C4-2B (cell line): ENCODE results near the gene PDRG1.

Experiments
- H3K27ac ChIP-seq: fragments of 450-650 bp; 2 replicates; pipeline ENCODE4 v1.5.1; 2017
- ZFX ChIP-seq: fragments of 450-650 bp; IDR thresholded peaks from 2 replicates; pipeline ENCODE4 v1.6.1; 2017
- TF ChIP-seq, protein P1 (sequence below): fragments of 450-650 bp; conservative IDR thresholded peaks from 2 replicates; pipeline ENCODE4 v1.5.1; 2017; ENCODE audit warnings: mild to moderate bottlenecking

PDRG1 gene

DNA sequence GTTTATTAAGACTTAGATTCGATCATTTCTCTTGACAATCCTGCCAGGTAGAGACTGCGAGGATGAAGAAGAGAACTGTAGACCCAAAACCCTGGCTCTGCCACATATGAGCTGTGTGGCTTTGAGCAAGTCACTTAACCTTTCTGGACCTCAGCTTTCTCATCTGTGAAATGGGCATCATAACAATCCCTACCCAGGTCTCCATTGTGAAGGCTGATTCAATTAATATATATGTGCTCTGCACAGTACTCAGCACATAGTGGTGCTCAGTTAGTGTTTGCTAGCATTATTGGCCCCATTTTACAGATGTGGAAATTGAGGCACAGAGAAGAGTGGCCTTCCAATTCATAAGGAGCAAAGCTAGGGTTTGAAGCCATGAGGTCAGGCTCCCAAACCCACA is 24.0 kb upstream of the PDRG1 start:
- no peak overlapping the region for H3K27ac ChIP-seq

DNA sequence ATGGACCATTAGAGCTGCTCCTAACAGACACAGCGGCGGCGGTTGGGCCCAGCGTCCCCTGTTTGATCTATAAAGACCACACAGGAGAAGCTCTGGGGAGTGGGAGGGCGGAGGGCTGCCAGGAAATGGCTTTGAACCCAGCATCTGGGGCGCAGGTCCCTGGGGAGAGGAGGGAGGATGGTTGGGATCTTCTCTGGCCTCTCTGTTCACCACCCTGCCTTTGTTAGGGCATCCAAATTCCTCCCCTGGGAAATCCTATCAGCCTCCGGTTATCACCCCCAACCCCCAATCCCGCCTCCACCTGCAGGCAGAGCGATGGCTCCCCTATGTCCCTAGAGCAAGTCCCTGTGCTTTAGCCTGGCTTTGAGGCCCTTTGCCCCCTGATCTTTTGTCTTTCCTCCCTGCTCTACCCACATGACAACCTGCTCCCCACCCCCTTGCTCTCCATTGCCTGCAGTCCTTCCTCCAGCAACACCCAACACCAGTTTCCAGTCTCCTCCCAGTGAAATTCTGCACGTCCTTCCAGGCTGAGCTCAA is 23.2 kb upstream of the PDRG1 start:
- TF ChIP-seq ZFX: no peak
- TF ChIP-seq, protein P1, sequence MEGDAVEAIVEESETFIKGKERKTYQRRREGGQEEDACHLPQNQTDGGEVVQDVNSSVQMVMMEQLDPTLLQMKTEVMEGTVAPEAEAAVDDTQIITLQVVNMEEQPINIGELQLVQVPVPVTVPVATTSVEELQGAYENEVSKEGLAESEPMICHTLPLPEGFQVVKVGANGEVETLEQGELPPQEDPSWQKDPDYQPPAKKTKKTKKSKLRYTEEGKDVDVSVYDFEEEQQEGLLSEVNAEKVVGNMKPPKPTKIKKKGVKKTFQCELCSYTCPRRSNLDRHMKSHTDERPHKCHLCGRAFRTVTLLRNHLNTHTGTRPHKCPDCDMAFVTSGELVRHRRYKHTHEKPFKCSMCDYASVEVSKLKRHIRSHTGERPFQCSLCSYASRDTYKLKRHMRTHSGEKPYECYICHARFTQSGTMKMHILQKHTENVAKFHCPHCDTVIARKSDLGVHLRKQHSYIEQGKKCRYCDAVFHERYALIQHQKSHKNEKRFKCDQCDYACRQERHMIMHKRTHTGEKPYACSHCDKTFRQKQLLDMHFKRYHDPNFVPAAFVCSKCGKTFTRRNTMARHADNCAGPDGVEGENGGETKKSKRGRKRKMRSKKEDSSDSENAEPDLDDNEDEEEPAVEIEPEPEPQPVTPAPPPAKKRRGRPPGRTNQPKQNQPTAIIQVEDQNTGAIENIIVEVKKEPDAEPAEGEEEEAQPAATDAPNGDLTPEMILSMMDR: no peak
- no peak overlapping the region for H3K27ac ChIP-seq

More for the DNA sequence above, 24.0 kb upstream of the PDRG1 start:
- TF ChIP-seq, protein P1: no peak
- no peak for TF ChIP-seq ZFX

DNA sequence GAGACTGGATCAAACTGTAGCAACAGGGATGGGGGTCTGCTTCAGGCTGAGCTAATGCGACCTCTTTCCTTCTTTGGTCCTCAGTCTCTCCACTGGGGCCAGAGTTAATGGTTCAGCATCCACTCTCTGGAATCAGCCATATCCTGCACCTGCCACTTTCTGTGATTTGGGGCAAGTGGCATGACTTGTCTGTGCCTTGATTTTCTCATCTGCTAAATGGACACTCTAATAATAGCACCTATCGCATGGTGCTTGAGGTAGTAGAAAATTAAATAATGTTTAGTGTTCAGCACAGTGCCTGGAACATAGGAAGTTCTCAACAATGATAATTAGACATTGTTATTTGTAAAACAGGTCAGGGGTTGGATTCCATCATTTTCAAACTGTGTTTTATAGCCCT is 22.4 kb upstream of the PDRG1 start:
- no peak overlapping the region for H3K27ac ChIP-seq

DNA sequence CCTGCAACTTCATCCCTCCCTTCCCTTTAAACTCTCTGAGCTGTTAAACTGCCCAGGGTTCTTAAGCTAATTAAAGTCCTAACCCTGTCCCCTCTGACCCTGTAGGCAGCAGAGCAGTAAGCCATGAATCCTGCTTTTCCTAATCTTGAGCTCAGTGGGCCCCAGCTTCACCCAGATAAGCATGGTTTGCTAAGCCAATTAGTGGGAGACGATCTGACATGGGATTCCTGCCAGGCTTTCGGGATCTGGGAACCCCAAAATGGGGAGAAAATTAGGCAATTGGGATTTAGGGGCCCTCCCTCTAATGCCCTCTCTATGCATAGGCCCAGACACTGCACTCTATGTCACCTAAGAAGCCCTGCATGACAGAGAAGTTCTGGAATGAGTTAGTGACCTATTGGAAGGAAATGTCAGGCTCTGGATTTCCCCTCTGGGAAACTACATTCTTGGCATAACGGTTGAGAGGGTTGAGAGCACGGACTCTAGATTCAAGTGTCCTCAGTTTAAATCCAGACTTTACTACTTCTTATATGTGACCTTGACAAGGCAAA is 20.7 kb upstream of the PDRG1 start:
- H3K27ac ChIP-seq: no peak overlapping the region
- TF ChIP-seq ZFX: no peak
- TF ChIP-seq, protein P1: no peak

More for the DNA sequence above, 22.4 kb upstream of the PDRG1 start:
- no peak for TF ChIP-seq ZFX
- TF ChIP-seq, protein P1: no peak

DNA sequence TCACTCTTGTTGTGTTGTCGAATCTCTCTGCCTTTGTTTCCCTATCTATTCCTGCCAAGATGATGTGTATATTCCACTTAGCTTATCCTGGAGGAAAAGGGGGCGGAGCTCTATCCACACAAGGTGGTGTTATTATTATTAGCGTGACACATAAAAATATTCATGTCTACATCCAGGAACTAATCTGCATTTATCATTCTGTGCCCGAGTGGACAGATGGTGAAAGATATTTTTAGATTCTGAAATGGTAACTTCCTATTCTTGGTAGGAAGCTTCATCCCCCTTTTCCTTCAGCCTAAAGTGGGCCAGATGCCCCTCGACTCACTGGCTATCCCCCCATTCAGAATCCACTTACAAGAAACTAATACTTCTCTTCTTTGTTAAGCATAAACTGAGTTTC is 18.1 kb upstream of the PDRG1 start:
- H3K27ac ChIP-seq: no peak overlapping the region
- no peak for TF ChIP-seq ZFX

DNA sequence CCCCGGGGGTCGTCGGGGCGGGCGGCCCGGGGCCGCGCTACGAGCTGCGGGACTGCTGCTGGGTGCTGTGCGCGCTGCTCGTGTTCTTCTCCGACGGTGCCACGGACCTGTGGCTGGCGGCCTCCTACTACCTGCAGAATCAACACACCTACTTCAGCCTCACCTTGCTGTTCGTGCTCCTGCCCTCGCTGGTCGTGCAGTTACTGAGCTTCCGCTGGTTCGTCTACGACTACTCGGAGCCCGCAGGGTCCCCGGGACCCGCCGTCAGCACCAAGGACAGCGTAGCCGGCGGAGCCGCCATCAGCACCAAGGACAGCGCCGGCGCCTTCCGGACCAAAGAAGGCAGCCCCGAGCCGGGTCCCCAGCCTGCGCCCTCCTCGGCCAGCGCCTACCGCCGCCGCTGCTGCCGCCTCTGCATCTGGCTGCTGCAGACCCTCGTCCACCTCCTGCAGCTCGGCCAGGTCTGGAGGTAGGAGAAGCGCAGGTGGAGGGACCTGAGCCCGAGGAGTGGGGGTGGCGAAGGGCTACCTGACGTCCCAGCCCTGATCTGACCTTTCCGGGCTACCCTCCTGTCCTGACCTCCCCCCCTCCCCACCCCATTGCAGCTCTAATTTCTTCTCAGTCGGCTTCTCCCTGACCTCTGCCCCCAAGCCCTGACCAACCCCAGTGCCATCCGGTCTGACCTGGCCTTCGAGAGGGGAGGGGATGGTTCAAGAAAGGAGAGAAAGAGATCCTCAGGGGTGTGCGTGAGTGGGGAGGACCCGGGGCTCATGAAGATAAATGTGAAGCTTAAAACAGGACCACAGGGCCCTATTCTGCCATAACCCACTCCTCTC is 16.7 kb upstream of the PDRG1 start:
- TF ChIP-seq, protein P1: no peak
- TF ChIP-seq ZFX: no peak
- no peak overlapping the region for H3K27ac ChIP-seq

DNA sequence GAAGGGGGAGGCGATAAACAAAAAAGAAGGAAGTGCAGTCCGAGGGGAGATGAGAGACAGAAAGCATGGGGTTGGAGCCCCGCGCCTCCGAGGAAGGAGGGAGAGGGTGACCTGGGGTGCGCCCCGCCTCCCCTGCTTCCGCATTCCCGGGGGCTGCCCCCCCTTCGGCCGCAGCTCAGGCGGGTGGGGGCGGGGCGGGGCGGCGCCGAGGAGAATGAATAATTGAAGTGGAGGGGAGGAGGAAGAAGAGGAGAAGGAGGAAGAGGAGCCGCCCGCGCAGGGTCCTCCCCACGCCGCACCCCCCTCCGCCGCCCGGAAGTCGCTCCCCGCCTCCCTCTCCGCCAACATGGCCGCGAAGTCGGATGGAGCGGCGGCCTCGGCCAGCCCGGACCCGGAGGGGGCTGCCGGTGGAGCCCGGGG is 16.0 kb upstream of the PDRG1 start, which contains the start of gene XKR7:
TSS of gene XKR7 (plus strand) at position 322 of the 420 bp plus-strand sequence. CDS start at position 347, 25 bp downstream.
- no peak for TF ChIP-seq ZFX
- TF ChIP-seq, protein P1: no peak
- H3K27ac ChIP-seq: no peak within 1 kb of the TSS
